HepG2 (cell line): ENCODE data around the gene TSGA10IP. TPM values are rescaled to one million over a fixed set of nuclear protein-coding genes. Genes with fewer than 3 reads are reported as not detected.
A peak's percentile ranks its signal among the peaks of the same experiment; 100 is the strongest.

Experiments used
- CSRNP2 ChIP-seq: sonication (generic); formaldehyde crosslinking; conservative IDR thresholded peaks from 2 replicates; pipeline ENCODE4 v1.8.0; 2022; ENCODE audit warnings: low read depth, missing genetic modification reagents
- HNF1B ChIP-seq: sonication (generic); formaldehyde crosslinking; IDR thresholded peaks from 2 replicates; pipeline ENCODE4 v1.5.1; 2020; ENCODE audit warnings: mild to moderate bottlenecking, moderate library complexity, missing genetic modification reagents
- ISX ChIP-seq: sonication (generic); formaldehyde crosslinking; conservative IDR thresholded peaks from 2 replicates; pipeline ENCODE4 v1.5.0; 2020; ENCODE audit warnings: missing genetic modification reagents
- MED8 ChIP-seq: sonication (generic); formaldehyde crosslinking; IDR thresholded peaks from 2 replicates; pipeline ENCODE4 v1.8.1; 2023; ENCODE audit warnings: mild to moderate bottlenecking, missing genetic modification reagents; ENCODE audit not compliant: insufficient replicate concordance
- SNAPC2 ChIP-seq: sonication (generic); formaldehyde crosslinking; IDR thresholded peaks from 2 replicates; pipeline ENCODE4 v1.8.1; 2022; ENCODE audit warnings: mild to moderate bottlenecking, missing genetic modification reagents
- XRCC5 ChIP-seq: fragments of 200-400 bp; formaldehyde crosslinking; optimal IDR thresholded peaks from 2 replicates; pipeline ENCODE3; 2017; ENCODE audit warnings: mild to moderate bottlenecking, low read length
- ZBTB26 ChIP-seq: IDR thresholded peaks from 2 replicates; pipeline ENCODE4 v1.6.1; 2016; ENCODE audit warnings: missing compliant biosample characterization, missing genetic modification reagents, borderline replicate concordance
- ZFP37 ChIP-seq: sonication (generic); formaldehyde crosslinking; IDR thresholded peaks from 2 replicates; pipeline ENCODE4 v1.4.0; 2020; ENCODE audit warnings: missing genetic modification reagents, borderline replicate concordance
- ZNF12 ChIP-seq: sonication (generic); formaldehyde crosslinking; IDR thresholded peaks from 2 replicates; pipeline ENCODE4 v1.5.0; 2020; ENCODE audit warnings: missing genetic modification reagents
- ZNF224 ChIP-seq: sonication (generic); formaldehyde crosslinking; IDR thresholded peaks from 2 replicates; pipeline ENCODE4 v1.5.0; 2020; ENCODE audit warnings: mild to moderate bottlenecking, missing genetic modification reagents
- ZNF615 ChIP-seq: sonication (generic); formaldehyde crosslinking; IDR thresholded peaks from 2 replicates; pipeline ENCODE4 v1.5.0; 2020; ENCODE audit warnings: mild to moderate bottlenecking, missing genetic modification reagents, borderline replicate concordance
- ZSCAN22 ChIP-seq: sonication (generic); formaldehyde crosslinking; IDR thresholded peaks from 2 replicates; pipeline ENCODE4 v1.4.0; 2020; ENCODE audit warnings: mild to moderate bottlenecking, missing genetic modification reagents
- polyA plus RNA-seq, 8 experiments: library from polyadenylated mRNA; depleted of rRNA in 3 of 8; stranded (reverse) in 7 of 8; unstranded in 1 of 8; fragments of >200 nt; fragmentation: Illumina TruSeq in 4 of 8; extraction: Trizol in 4 of 8; gene quantifications; 2 replicates each; pipeline versions ENCODE4 v1.2.1 to v1.2.3, GENCODE V29; 2011 to 2016; ENCODE audit warnings: low read depth in 4 of 8, missing spikeins in 1 of 8, mixed read lengths in 1 of 8; ENCODE audit not compliant: insufficient read depth in 1 of 8
- total RNA-seq, 5 experiments: library from RNA; depleted of rRNA; stranded (reverse); fragments of >200 nt; fragmentation: Illumina TruSeq; extraction: Trizol; gene quantifications; 2 replicates each; pipeline ENCODE4 v1.2.3, GENCODE V29; 2016; ENCODE audit warnings: low read depth in 1 of 5
- TF ChIP-seq, protein P1 (sequence below): IDR thresholded peaks from 2 replicates; pipeline ENCODE4 v1.6.1; 2016
- TF ChIP-seq, protein P2 (sequence below): sonication (generic); formaldehyde crosslinking; IDR thresholded peaks from 2 replicates; pipeline ENCODE4 v1.4.0; 2020; ENCODE audit warnings: missing genetic modification reagents
- TF ChIP-seq, protein P3 (sequence below): sonication (generic); formaldehyde crosslinking; IDR thresholded peaks from 2 replicates; pipeline ENCODE4; 2020; ENCODE audit warnings: missing genetic modification reagents, mild to moderate bottlenecking, borderline replicate concordance

Gene TSGA10IP
- total and polyA plus RNA-seq, 2 of the 13 experiments (the other 11 are each of a cell fraction or from before 2014, with no cell fraction given), result not detected

DNA sequence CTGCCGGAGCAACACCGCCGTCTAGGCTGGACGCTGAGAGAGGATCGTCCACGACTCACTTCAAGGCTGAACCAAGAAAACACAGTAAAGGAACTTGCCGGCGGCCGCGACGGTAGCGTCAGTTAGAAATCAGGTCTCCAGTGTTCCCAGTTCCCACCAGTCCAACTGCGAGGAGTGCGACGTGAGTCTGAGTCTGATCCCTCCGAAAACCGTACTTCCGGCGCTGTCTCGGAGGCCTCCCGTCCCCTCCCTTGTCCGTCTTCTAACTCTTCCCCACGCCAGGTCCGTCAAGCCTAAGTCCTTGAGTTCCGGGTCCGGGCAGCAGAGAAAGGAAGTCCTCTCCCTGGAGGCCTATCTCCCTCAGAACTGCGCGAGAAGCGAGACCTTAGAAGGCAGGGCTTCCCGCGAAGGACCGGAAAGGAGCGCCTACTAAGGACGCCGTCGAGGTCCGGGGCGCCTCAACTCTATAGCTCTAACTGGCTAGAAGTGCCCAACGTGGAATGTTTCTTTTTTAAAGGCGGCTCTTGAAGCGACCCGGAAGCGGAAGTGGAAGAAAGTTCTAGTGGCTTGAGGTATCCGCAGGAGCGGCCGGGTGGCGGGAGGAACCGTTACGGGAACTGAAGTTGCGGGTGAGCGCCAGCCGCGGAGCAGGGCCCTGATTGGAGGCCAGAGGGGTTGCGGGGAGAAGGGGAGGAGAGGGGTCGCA lies 56.8 kb downstream of the TSGA10IP start, which contains the start of the genes BANF1 and EIF1AD (continued):
- TF ChIP-seq SNAPC2 (no peak; the same call in 1 of the 2 replicates), XRCC5 (peak; percentile 99), MED8 (CRISPR knock-in tag) (peak; percentile 68), CSRNP2 (CRISPR knock-in tag) (0 out of 2 replicates have a peak, but pooled peaks have one; percentile 51), ZNF224 (no peak), ZSCAN22 (no peak), ZNF615 (CRISPR knock-in tag) (peak; percentile 81; the same call in 1 of the 2 replicates), ZBTB26 (CRISPR knock-in tag) (peak; percentile 85), ZNF12 (peak; percentile 84), ISX (CRISPR knock-in tag) (no peak), ZFP37 (CRISPR knock-in tag) (no peak), HNF1B (CRISPR knock-in tag) (peak; percentile 94)
- TF ChIP-seq, protein P1, sequence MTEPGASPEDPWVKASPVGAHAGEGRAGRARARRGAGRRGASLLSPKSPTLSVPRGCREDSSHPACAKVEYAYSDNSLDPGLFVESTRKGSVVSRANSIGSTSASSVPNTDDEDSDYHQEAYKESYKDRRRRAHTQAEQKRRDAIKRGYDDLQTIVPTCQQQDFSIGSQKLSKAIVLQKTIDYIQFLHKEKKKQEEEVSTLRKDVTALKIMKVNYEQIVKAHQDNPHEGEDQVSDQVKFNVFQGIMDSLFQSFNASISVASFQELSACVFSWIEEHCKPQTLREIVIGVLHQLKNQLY (CRISPR knock-in tag), result no peak
- TF ChIP-seq, protein P2, sequence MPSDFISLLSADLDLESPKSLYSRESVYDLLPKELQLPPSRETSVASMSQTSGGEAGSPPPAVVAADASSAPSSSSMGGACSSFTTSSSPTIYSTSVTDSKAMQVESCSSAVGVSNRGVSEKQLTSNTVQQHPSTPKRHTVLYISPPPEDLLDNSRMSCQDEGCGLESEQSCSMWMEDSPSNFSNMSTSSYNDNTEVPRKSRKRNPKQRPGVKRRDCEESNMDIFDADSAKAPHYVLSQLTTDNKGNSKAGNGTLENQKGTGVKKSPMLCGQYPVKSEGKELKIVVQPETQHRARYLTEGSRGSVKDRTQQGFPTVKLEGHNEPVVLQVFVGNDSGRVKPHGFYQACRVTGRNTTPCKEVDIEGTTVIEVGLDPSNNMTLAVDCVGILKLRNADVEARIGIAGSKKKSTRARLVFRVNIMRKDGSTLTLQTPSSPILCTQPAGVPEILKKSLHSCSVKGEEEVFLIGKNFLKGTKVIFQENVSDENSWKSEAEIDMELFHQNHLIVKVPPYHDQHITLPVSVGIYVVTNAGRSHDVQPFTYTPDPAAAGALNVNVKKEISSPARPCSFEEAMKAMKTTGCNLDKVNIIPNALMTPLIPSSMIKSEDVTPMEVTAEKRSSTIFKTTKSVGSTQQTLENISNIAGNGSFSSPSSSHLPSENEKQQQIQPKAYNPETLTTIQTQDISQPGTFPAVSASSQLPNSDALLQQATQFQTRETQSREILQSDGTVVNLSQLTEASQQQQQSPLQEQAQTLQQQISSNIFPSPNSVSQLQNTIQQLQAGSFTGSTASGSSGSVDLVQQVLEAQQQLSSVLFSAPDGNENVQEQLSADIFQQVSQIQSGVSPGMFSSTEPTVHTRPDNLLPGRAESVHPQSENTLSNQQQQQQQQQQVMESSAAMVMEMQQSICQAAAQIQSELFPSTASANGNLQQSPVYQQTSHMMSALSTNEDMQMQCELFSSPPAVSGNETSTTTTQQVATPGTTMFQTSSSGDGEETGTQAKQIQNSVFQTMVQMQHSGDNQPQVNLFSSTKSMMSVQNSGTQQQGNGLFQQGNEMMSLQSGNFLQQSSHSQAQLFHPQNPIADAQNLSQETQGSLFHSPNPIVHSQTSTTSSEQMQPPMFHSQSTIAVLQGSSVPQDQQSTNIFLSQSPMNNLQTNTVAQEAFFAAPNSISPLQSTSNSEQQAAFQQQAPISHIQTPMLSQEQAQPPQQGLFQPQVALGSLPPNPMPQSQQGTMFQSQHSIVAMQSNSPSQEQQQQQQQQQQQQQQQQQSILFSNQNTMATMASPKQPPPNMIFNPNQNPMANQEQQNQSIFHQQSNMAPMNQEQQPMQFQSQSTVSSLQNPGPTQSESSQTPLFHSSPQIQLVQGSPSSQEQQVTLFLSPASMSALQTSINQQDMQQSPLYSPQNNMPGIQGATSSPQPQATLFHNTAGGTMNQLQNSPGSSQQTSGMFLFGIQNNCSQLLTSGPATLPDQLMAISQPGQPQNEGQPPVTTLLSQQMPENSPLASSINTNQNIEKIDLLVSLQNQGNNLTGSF (CRISPR knock-in tag), result no peak; the same call in 1 of the 2 replicates
- TF ChIP-seq, protein P3, sequence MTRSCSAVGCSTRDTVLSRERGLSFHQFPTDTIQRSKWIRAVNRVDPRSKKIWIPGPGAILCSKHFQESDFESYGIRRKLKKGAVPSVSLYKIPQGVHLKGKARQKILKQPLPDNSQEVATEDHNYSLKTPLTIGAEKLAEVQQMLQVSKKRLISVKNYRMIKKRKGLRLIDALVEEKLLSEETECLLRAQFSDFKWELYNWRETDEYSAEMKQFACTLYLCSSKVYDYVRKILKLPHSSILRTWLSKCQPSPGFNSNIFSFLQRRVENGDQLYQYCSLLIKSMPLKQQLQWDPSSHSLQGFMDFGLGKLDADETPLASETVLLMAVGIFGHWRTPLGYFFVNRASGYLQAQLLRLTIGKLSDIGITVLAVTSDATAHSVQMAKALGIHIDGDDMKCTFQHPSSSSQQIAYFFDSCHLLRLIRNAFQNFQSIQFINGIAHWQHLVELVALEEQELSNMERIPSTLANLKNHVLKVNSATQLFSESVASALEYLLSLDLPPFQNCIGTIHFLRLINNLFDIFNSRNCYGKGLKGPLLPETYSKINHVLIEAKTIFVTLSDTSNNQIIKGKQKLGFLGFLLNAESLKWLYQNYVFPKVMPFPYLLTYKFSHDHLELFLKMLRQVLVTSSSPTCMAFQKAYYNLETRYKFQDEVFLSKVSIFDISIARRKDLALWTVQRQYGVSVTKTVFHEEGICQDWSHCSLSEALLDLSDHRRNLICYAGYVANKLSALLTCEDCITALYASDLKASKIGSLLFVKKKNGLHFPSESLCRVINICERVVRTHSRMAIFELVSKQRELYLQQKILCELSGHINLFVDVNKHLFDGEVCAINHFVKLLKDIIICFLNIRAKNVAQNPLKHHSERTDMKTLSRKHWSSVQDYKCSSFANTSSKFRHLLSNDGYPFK (CRISPR knock-in tag), result peak; percentile 89; the same call in 1 of the 2 replicates
